HG03575 (cell line): ENCODE measurements around the gene FBLN5.
"Not testable (repeated sequence)": the region's sequence is repeated elsewhere in the genome, so short reads cannot be mapped to it uniquely, and the experiment has no call there.

Source experiments
- ATAC-seq: cut with Tn5 transposase; IDR thresholded peaks from one replicate; pipeline ENCODE4 v1.9.1; 2021; ENCODE audit not compliant: unreplicated experiment, insufficient number of reproducible peaks, low FRiP score; ENCODE audit errors: extremely low read depth

FBLN5 gene

GRCh38 chr14:91918186-91918883, 29.2 kb downstream of the FBLN5 start:
- no peak for ATAC-seq

DNA sequence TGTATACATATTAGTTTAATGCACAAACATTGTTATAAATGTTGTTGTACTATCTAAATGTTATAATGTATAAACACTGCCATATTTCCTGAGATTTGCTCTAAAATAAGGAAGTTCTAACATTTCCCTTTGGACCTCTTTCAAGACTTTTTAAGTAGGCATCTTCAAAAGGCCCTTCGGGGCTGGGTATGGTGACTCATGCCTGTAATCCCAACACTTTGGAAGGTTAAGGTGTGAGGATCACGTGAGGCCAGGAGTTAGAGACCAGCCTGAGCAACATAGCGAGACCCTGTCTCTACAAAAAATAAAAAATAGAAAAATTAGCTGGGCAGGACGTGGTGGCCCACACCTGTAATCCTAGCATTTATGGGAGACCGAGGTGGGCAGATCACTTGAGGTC, 35.5 kb downstream of the FBLN5 start:
- no peak for ATAC-seq

GRCh38 chr14:91911474-91912032, 35.9 kb downstream of the FBLN5 start:
- no peak for ATAC-seq

DNA sequence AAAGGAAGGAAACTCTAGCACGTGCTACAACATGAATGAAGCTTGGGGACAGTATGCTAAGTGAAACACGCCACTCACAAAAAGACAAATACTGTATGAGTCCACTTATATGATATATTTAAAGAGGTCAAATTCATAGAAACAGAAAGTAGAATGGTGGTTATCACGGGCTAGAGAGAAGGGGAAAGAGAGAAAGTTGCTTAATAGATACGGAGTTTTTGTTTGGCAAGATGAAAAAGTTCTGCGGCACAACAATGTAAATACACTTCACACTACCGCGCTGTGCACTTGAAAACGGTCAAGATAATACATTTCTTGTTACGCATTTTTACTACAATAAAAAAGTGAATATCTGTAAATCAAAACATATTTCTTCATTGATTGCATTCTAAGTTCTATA, 37.3 kb downstream of the FBLN5 start:
- no peak for ATAC-seq

- ATAC-seq = no peak
Measured at GRCh38 chr14:91906374-91906773, 41.1 kb downstream of the FBLN5 start.

DNA sequence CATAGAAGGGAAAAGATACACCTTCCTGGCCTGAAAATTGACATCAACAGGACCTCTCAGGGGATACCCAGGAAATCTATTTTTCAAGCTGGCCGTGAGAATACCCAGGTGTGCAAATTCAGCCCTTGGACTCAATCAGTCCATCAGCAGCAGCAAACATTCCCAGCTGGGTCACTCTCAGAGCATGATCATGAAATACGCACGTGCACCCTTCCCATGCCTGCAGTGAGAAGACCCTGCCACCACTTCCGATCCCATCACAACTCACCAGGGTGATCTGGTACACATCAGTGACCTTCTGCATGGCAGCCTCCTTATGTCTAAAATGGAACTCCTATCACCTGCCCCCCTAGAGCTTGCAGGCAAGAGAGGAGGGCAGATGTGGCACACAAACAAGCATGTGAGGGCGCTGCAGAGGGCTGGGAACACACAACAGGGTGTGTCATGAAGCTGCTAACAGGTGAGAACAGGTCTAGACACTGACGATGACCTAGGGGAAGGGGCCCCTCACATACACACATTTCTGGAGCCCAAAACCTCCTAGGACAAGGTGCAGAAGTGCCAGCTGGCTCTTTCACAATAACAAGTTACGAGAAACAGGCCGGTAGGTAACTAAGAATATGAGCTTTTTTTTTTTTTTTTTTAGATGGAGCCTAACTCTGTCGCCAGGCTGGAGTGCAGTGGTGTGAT, 42.4 kb downstream of the FBLN5 start:
- ATAC-seq = no peak

GRCh38 chr14:91904483-91904882, 43.0 kb downstream of the FBLN5 start:
- ATAC-seq = no peak

DNA sequence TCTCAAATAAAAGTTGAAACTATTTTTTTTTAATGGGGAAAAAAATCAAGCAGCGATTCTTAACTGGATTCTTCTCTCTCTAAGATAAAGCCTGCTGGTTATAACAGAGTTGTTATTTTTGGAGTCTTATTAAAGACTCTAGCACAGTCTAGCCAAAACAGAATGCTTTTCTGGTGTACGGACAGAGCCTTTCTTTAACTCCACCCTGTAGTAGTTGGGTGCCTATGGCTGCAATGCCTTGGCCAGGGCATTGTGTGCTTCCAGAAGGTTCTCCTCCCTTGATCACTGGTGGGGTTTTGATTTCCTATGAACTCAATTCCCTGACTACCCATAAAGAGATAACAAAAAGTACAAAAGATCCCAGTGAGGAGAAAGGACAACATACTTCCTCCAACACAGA, 44.4 kb downstream of the FBLN5 start:
- ATAC-seq = no peak

- ATAC-seq = no peak
Measured at GRCh38 chr14:91902336-91902735, 45.2 kb downstream of the FBLN5 start.

DNA sequence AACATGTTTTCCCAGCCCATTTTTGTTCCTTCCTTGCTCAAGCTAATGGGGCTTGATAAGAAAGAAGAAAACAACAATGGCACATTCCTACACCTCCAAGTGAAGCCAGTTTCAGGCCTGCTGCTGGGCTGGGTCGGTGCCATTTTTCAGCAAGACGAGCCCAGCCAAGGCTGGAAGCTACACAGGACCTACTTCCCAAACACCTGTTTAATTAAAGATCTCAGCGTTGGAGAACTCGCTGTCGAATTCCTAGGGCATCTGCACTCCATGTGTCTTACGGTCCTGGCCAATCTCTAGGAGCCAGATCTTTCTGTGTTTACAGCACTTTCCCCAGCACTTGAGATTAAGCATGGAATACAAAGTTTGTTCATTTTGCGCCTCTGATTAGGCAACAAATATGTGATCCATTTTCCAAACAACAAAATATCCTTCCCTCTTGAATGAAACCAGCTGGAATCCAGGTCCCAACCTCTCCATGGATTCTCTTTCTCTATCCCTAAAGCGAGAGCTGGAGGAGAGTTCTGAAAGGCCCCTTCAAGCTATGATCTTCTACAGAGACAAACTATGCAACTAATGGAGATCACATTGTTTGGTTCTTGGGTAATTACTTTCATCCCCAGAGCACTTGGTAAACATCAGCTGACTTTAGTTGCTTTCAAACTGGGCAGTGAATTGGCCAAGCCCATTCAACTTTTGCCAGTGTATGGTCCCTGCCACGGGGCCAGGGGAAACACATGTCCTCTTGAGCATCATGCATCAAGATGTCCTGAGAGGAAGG, 45.9 kb downstream of the FBLN5 start:
- no peak for ATAC-seq

DNA sequence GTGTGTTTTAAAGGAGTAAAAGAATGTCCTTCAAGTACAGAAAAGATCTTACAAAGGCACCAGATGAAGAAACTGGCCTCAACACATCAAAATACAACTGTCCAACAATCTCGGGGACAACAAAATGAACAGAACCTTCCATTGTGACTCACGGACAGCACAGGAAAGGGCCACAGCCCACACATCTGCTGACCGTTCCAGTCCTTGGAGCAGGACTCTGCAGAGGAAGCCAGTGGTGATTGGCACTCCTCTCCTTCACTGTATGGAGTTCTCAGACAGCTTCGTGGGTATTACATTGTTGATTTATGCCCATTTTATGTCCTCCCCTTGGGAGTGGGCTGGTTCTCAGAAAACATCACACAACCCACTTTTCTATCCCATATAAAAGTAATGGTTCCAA, 47.7 kb downstream of the FBLN5 start:
- no peak for ATAC-seq

DNA sequence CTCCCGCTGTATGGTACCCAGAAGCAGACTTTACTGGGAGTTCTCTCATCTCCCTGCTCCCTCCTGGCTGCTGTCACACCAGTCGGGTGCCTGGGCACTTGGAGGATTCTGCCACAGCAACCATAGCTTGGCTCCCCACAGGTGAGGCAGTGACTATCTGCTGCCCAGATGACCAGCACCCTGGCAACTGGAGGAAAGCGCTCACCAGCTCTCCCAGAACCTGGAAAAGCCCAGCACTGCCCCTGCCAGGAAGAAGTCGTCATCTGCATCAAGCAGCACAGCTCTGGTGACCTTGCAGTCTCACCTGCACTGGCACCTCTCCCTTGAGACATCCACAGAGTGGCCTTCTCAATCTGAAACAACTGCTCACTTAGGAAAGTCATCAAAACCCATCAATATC, 48.3 kb downstream of the FBLN5 start:
- ATAC-seq = no peak

GRCh38 chr14:91898372-91898771, 49.1 kb downstream of the FBLN5 start:
- no peak for ATAC-seq

DNA sequence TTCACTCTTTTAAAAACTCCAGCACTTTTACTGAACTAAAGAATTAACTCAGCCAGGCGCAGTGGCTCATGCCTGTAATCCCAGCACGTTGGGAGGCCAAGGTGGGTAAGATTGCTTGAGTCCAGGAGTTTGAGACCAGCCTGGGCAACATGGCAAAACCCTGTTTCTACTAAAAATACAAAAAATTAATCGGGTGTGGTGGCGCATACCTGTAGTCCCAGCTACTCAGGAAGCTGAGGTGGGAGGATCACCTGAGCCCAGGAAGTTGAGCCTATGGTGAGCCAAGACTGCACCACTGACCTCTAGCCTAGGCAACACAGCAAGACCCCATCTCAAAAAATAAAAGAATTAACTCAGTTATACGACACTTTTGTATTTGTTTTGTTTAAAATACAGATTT, 49.8 kb downstream of the FBLN5 start:
- ATAC-seq = not testable (repeated sequence)

GRCh38 chr14:91897106-91897701, 50.3 kb downstream of the FBLN5 start:
- no peak for ATAC-seq

DNA sequence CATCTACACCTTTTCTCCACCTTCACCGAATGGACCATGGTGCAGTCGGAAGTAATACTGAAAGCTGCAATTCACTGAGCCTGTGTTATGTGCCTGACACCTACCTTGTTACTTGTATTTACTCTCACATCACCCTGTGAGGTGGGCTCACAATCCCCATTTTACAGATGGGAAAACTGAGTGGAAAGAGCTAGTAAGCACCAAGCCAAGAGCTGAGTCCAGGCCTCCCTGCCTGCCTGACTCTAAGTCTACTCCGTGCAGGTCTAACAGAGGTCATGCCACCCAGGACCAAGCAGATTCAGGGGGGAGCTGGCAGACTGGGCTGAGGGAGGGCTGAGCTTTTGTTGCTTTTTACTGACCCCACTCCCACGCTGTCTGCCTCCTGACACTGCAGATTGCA, 51.1 kb downstream of the FBLN5 start:
- ATAC-seq = no peak

DNA sequence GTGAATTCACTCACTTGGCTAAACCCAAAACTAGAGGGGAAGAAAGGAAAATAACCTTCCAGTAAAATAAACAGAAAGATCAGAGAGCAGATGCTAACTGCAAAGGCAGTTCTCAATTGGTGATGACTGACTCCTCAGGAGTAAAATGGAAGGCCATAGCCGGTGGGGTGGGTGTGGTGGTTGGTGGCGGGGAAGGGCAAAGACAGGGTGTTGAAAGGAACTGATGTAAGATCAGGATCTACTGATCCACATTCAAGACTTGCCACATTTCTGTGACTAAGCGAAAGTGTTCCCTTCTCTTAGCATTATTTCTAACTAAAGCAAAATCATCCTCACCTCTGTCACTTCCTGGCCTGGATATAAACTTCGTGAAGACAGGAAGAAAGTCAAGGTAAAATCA, 53.8 kb downstream of the FBLN5 start:
- no peak for ATAC-seq

DNA sequence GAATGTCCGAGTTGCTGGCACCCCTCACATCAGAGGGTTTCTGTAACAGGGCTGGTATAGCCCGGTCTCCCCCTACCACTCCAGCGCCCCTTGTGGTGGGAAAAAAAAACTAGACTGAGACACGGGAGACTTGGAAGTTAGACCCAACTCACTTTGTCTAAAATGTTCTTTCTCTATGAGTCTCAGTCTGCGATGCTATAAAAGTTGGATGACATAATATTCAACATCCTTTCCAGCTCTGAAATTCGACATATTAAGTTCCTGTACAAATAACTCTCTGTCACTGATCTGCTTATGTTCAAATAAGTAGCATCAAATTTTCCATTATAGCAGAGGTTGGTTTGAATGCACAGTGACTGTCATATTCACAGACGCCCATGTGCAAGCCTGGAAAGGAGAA, 54.5 kb downstream of the FBLN5 start:
- no peak for ATAC-seq

GRCh38 chr14:91891721-91892220, 55.7 kb downstream of the FBLN5 start:
- ATAC-seq = no peak
